Coronary artery (tissue), 2 donors: Measurements from ENCODE around the gene CACNA1E.

Experiments
- DNase-seq: peaks from one replicate; pipeline ENCODE4 v3.0.0-alpha.2; 2017; ENCODE audit warnings: low spot score
- H3K27ac ChIP-seq, 2 donors: fragments of 200-600 bp; sonication (generic); one replicate each; pipeline ENCODE4 v1.5.1; 2016 to 2019
- H3K4me3 ChIP-seq: fragments of 200-600 bp; sonication (generic); 2 replicates; pipeline ENCODE4 v1.5.1; 2016; ENCODE audit warnings: mild to moderate bottlenecking, moderate library complexity
- TF ChIP-seq, protein P1 (sequence below): fragments of 200-600 bp; sonication (generic); IDR thresholded peaks from one replicate; pipeline ENCODE4 v1.5.1; 2019; ENCODE audit warnings: antibody characterized with exemption

CACNA1E gene

GRCh38 chr1:181855380-181855779, 372.1 kb downstream of the CACNA1E start:
- DNase-seq, result no peak

More at GRCh38 chr1:181855380-181855779, 372.1 kb downstream of the CACNA1E start:
- H3K27ac ChIP-seq, result no peak overlapping the region
- TF ChIP-seq, protein P1, sequence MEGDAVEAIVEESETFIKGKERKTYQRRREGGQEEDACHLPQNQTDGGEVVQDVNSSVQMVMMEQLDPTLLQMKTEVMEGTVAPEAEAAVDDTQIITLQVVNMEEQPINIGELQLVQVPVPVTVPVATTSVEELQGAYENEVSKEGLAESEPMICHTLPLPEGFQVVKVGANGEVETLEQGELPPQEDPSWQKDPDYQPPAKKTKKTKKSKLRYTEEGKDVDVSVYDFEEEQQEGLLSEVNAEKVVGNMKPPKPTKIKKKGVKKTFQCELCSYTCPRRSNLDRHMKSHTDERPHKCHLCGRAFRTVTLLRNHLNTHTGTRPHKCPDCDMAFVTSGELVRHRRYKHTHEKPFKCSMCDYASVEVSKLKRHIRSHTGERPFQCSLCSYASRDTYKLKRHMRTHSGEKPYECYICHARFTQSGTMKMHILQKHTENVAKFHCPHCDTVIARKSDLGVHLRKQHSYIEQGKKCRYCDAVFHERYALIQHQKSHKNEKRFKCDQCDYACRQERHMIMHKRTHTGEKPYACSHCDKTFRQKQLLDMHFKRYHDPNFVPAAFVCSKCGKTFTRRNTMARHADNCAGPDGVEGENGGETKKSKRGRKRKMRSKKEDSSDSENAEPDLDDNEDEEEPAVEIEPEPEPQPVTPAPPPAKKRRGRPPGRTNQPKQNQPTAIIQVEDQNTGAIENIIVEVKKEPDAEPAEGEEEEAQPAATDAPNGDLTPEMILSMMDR, result no peak
- no peak overlapping the region for H3K4me3 ChIP-seq
